Measurements from ENCODE around the gene ERI2.

The ERI2 gene

DNA sequence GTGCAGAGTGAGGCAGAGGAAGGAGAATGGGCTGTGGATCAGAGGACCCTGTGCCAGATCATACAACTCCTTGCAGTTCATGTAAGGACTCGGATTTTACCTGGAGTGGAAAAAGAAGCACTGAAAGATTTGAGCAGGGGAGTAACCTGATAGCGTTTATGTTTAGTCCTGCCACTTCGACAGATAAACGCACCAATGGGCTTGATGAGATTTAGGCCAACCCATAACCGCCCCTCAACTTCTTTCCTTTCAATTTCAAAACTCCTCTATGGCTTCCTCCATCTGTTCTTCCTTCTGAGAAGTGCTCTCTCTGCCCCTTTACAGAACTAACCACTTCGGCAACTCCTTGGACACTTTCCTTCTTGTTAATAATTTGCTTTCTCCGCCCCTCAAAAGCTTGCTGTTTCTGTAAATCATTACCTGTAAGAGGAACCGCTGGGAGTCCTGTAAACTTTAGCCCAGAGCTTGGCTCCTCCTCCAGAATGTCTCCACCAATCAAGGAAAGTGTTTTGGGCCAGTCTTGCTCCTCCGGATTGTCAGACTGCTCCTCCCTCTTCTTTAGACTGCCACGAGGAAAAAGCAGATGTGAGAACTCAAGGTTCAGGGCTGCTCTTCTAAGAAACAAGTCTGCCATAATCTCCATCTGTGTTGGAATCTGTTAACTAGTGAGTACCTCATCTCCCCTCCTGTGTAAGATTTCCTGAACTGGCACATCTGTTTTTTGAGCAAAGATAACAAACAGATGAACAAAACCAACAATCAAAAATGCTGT, 42.6 kb downstream of the ERI2 start, which contains the start of gene ACSM3:
Gene ACSM3, plus strand, starts transcription at position 554 of the 772 bp plus-strand sequence. CDS start 6,021 bp downstream, outside the sequence.
- Histone ChIP-seq H3K79me1 (replicated peaks; ENCODE audit: low read length, poor library complexity, severe bottlenecking) (no peaks in the 10 kb centered on the region), H3K9ac (ENCODE audit: low read length) (peak within 1 kb of the TSS; percentile 82), H4K8ac (ENCODE audit: low read length) (peak within 1 kb of the TSS; percentile 15), H3K14ac (ENCODE audit: low read length in 2 of 2) (no peak within 1 kb of the TSS), H3K4me2 (ENCODE audit: low read length, poor library complexity, severe bottlenecking) (peak within 1 kb of the TSS; percentile 96), H2AK5ac (ENCODE audit: low read length, severe bottlenecking) (peak within 1 kb of the TSS; percentile 54), H3K23ac (ENCODE audit: low read length in 2 of 2) (no peak within 1 kb of the TSS), H2BK12ac (ENCODE audit: low read length in 2 of 2) (no peak within 1 kb of the TSS), H4K91ac (ENCODE audit: low read length) (no peak within 1 kb of the TSS), H3K4ac (ENCODE audit: low read depth in 1 of 2, low read length in 2 of 2) (no peak within 1 kb of the TSS), H3K9me3 (ENCODE audit: control insufficient read depth, low read length) (no peaks in the 10 kb centered on the region), H3K27me3 (ENCODE audit: control insufficient read depth in 1 of 2, insufficient read depth in 1 of 2, low read length in 2 of 2) (no peaks in the 10 kb centered on the region), H2BK15ac (ENCODE audit: low read depth, poor library complexity, severe bottlenecking) (no peak within 1 kb of the TSS), H3K18ac (ENCODE audit: low read depth in 1 of 2, low read length in 2 of 2) (no peak within 1 kb of the TSS), H3K4me3 (ENCODE audit: insufficient read depth in 1 of 2, low read depth in 1 of 2, low read length in 2 of 2) (peak within 1 kb of the TSS in 1 of 2 experiments; percentile 85), H2AFZ (ENCODE audit: low read depth, low read length) (peak within 1 kb of the TSS; percentile 42), H2BK120ac (ENCODE audit: low read depth, low read length) (no peak within 1 kb of the TSS), H2BK5ac (ENCODE audit: low read depth, low read length, poor library complexity, severe bottlenecking) (peak within 1 kb of the TSS; percentile 95), H3K36me3 (ENCODE audit: control insufficient read depth in 1 of 2, insufficient read depth in 2 of 2, low read depth in 1 of 2, low read length in 2 of 2) (no peaks in the 10 kb centered on the region), H3K4me1 (ENCODE audit: control insufficient read depth, insufficient read depth, low read depth, low read length) (peaks cover 6% of the 10 kb centered on the region), H3K27ac (ENCODE audit: low read length, poor library complexity, severe bottlenecking) (peak within 1 kb of the TSS; percentile 99)
- DNase-seq, result peak; percentile 81
- 44% methylated on average over 9 of the region's 10 CpGs for WGBS

DNA sequence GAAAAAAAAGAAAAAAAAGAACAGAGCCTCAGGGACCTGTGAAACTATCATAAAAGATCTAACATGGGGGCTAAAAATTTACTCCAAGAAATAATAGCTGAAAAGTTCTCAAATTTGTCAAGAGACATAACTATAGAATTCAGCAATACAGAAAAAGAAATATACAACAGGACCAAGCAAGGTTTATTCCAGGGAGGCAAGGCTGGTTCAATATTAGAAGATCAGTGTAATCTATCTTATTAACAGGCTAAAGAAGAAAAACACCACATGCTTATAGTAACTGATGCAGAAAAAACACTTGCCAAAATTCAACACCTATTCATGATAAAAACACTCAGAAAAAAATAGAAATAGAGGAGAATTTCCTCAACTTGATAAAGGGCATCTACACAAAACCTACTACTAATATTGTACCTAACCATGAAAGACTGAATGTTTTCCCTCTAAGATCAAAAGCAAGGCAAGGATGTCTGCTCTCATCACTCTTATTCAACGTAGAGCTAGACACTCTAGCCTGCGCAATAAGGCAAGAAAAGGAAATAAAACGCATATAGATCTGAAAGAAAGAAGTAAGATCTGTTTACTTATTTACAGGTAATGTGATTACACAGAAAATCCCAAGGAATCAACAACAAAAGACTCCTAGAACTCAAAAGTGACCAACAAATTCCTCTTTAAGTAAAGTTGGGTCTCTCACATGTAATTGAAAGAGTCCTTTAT, 43.7 kb downstream of the ERI2 start:
- no peak overlapping the region for H4K8ac ChIP-seq (ENCODE audit: low read length)
- peak overlapping the region; percentile 99 for H3K27ac ChIP-seq (ENCODE audit: low read length, poor library complexity, severe bottlenecking)
- no peak overlapping the region for H3K4me2 ChIP-seq (ENCODE audit: low read length, poor library complexity, severe bottlenecking)
- no peak overlapping the region for H3K23ac ChIP-seq (ENCODE audit: low read length in 2 of 2)
- no peak overlapping the region for H2BK15ac ChIP-seq (ENCODE audit: low read depth, poor library complexity, severe bottlenecking)
- no CpG with 5 or more reads among the region's 3 CpGs for WGBS
- no peak overlapping the region for H2AK5ac ChIP-seq (ENCODE audit: low read length, severe bottlenecking)
- H2BK12ac ChIP-seq (ENCODE audit: low read length in 2 of 2), result no peak overlapping the region
- H3K79me1 ChIP-seq (replicated peaks; ENCODE audit: low read length, poor library complexity, severe bottlenecking), result no peaks in the 10 kb centered on the region
- H2AFZ ChIP-seq (ENCODE audit: low read depth, low read length), result no peak overlapping the region
- no peak overlapping the region for H2BK120ac ChIP-seq (ENCODE audit: low read depth, low read length)
- H3K27me3 ChIP-seq (ENCODE audit: control insufficient read depth in 1 of 2, insufficient read depth in 1 of 2, low read length in 2 of 2), result no peaks in the 10 kb centered on the region
- H3K4me3 ChIP-seq (ENCODE audit: insufficient read depth in 1 of 2, low read depth in 1 of 2, low read length in 2 of 2), result no peak overlapping the region
- H4K91ac ChIP-seq (ENCODE audit: low read length), result no peak overlapping the region
- no peak overlapping the region for H3K4ac ChIP-seq (ENCODE audit: low read depth in 1 of 2, low read length in 2 of 2)
- H3K18ac ChIP-seq (ENCODE audit: low read depth in 1 of 2, low read length in 2 of 2), result no peak overlapping the region
- DNase-seq, result no peak
- H3K9me3 ChIP-seq (ENCODE audit: control insufficient read depth, low read length), result no peaks in the 10 kb centered on the region
- no peak overlapping the region for H2BK5ac ChIP-seq (ENCODE audit: low read depth, low read length, poor library complexity, severe bottlenecking)
- no peaks in the 10 kb centered on the region for H3K36me3 ChIP-seq (ENCODE audit: control insufficient read depth in 1 of 2, insufficient read depth in 2 of 2, low read depth in 1 of 2, low read length in 2 of 2)
- peaks cover 6% of the 10 kb centered on the region for H3K4me1 ChIP-seq (ENCODE audit: control insufficient read depth, insufficient read depth, low read depth, low read length)
- H3K9ac ChIP-seq (ENCODE audit: low read length), result no peak overlapping the region
- no peak overlapping the region for H3K14ac ChIP-seq (ENCODE audit: low read length in 2 of 2)

DNA sequence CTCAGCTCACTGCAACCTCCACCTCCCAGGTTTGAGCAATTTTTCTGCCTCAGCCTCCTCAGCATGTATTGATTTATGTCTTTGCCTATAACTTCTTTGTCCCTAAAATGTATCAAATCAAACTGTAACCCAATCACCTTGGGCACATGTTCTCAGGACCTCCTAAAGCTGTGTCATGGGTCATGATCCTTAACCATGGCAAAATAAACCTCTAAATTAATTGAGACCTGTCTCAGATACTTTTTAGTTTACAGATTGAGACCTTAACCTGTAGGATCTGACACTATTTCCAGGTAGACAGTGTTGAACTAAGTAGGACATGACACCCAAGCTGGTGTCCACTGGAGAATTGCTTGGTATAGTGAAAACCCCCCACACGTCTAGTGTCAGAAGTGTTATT, 45.1 kb downstream of the ERI2 start:
- 66% methylated on average over 1 of the region's 1 CpG for WGBS
- Histone ChIP-seq H2AK5ac (ENCODE audit: low read length, severe bottlenecking) (no peak overlapping the region), H3K36me3 (ENCODE audit: control insufficient read depth in 1 of 2, insufficient read depth in 2 of 2, low read depth in 1 of 2, low read length in 2 of 2) (no peaks in the 10 kb centered on the region), H4K8ac (ENCODE audit: low read length) (no peak overlapping the region), H3K79me1 (replicated peaks; ENCODE audit: low read length, poor library complexity, severe bottlenecking) (no peaks in the 10 kb centered on the region), H3K4me2 (ENCODE audit: low read length, poor library complexity, severe bottlenecking) (no peak overlapping the region), H3K18ac (ENCODE audit: low read depth in 1 of 2, low read length in 2 of 2) (no peak overlapping the region), H2AFZ (ENCODE audit: low read depth, low read length) (no peak overlapping the region), H3K23ac (ENCODE audit: low read length in 2 of 2) (no peak overlapping the region), H3K14ac (ENCODE audit: low read length in 2 of 2) (no peak overlapping the region), H3K4me3 (ENCODE audit: insufficient read depth in 1 of 2, low read depth in 1 of 2, low read length in 2 of 2) (no peak overlapping the region), H4K91ac (ENCODE audit: low read length) (no peak overlapping the region), H3K9ac (ENCODE audit: low read length) (no peak overlapping the region), H3K4me1 (ENCODE audit: control insufficient read depth, insufficient read depth, low read depth, low read length) (peaks cover 6% of the 10 kb centered on the region), H3K9me3 (ENCODE audit: control insufficient read depth, low read length) (no peaks in the 10 kb centered on the region), H3K27ac (ENCODE audit: low read length, poor library complexity, severe bottlenecking) (no peak overlapping the region), H2BK120ac (ENCODE audit: low read depth, low read length) (no peak overlapping the region), H2BK15ac (ENCODE audit: low read depth, poor library complexity, severe bottlenecking) (no peak overlapping the region), H2BK12ac (ENCODE audit: low read length in 2 of 2) (no peak overlapping the region), H2BK5ac (ENCODE audit: low read depth, low read length, poor library complexity, severe bottlenecking) (no peak overlapping the region), H3K27me3 (ENCODE audit: control insufficient read depth in 1 of 2, insufficient read depth in 1 of 2, low read length in 2 of 2) (no peaks in the 10 kb centered on the region), H3K4ac (ENCODE audit: low read depth in 1 of 2, low read length in 2 of 2) (no peak overlapping the region)
- no peak for DNase-seq

DNA sequence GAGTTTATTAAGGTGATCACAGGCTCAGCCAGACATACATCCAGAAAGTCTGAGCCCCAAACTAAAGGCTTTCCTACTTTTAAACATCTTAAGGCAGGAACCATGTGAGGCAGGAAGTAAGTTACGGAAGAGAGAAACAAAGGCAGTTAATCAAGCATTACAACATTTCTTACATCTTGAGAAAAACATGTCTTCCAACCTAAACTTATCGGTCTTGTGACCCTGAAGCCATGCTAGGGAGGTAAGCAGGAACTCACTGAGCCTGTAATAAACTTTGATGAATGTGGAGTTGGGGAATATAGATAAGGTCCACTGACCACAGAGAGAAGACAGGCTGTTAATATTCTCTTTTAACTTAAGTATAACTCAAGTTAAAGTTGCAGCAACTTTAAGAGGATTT, 45.9 kb downstream of the ERI2 start:
- Histone ChIP-seq H3K4ac (ENCODE audit: low read depth in 1 of 2, low read length in 2 of 2) (no peak overlapping the region), H3K18ac (ENCODE audit: low read depth in 1 of 2, low read length in 2 of 2) (no peak overlapping the region), H2BK12ac (ENCODE audit: low read length in 2 of 2) (no peak overlapping the region), H3K4me2 (ENCODE audit: low read length, poor library complexity, severe bottlenecking) (no peak overlapping the region), H3K23ac (ENCODE audit: low read length in 2 of 2) (no peak overlapping the region), H3K79me1 (replicated peaks; ENCODE audit: low read length, poor library complexity, severe bottlenecking) (no peaks in the 10 kb centered on the region), H2BK15ac (ENCODE audit: low read depth, poor library complexity, severe bottlenecking) (no peak overlapping the region), H3K14ac (ENCODE audit: low read length in 2 of 2) (no peak overlapping the region), H3K36me3 (ENCODE audit: control insufficient read depth in 1 of 2, insufficient read depth in 2 of 2, low read depth in 1 of 2, low read length in 2 of 2) (no peaks in the 10 kb centered on the region), H2AFZ (ENCODE audit: low read depth, low read length) (no peak overlapping the region), H3K4me1 (ENCODE audit: control insufficient read depth, insufficient read depth, low read depth, low read length) (peaks cover 6% of the 10 kb centered on the region), H4K91ac (ENCODE audit: low read length) (no peak overlapping the region), H2BK5ac (ENCODE audit: low read depth, low read length, poor library complexity, severe bottlenecking) (no peak overlapping the region), H3K27me3 (ENCODE audit: control insufficient read depth in 1 of 2, insufficient read depth in 1 of 2, low read length in 2 of 2) (no peaks in the 10 kb centered on the region), H3K27ac (ENCODE audit: low read length, poor library complexity, severe bottlenecking) (no peak overlapping the region), H2AK5ac (ENCODE audit: low read length, severe bottlenecking) (no peak overlapping the region), H3K9ac (ENCODE audit: low read length) (no peak overlapping the region), H3K4me3 (ENCODE audit: insufficient read depth in 1 of 2, low read depth in 1 of 2, low read length in 2 of 2) (no peak overlapping the region), H3K9me3 (ENCODE audit: control insufficient read depth, low read length) (no peaks in the 10 kb centered on the region), H2BK120ac (ENCODE audit: low read depth, low read length) (no peak overlapping the region), H4K8ac (ENCODE audit: low read length) (no peak overlapping the region)
- DNase-seq, result no peak
- WGBS, result no CpG with 5 or more reads among the region's 2 CpGs

All from mesenchymal stem cell (in vitro differentiated cells and primary cell).